ENCODE data around the gene CALN1.
"Not testable (repeated sequence)": the region's sequence is repeated elsewhere in the genome, so short reads cannot be mapped to it uniquely, and the experiment has no call there.

CALN1 gene

GRCh38 chr7:72412121-72412618 lies at the start of gene CALN1:
CALN1 (minus strand) TSS chr7:72412338.
- not testable (repeated sequence) for DNase-seq (ENCODE audit: low read depth in 2 of 2)

- no peak for DNase-seq (ENCODE audit: low read depth in 2 of 2)
Measured at GRCh38 chr7:72453471-72453870, 41.3 kb upstream of the CALN1 start.

GRCh38 chr7:72447465-72448204 lies 35.5 kb upstream of the CALN1 start:
- DNase-seq (ENCODE audit: low read depth in 2 of 2) = no peak

GRCh38 chr7:72446591-72447462 lies 34.7 kb upstream of the CALN1 start:
- no peak for DNase-seq (ENCODE audit: low read depth in 2 of 2)

- no peak for DNase-seq (ENCODE audit: low read depth in 2 of 2)
Measured at GRCh38 chr7:72446131-72446530, 34.0 kb upstream of the CALN1 start.

- no peak for DNase-seq (ENCODE audit: low read depth in 2 of 2)
Measured at GRCh38 chr7:72445580-72445979, 33.4 kb upstream of the CALN1 start.

- no peak for DNase-seq (ENCODE audit: low read depth in 2 of 2)
Measured at GRCh38 chr7:72445075-72445474, 32.9 kb upstream of the CALN1 start.

- DNase-seq (ENCODE audit: low read depth in 2 of 2) = no peak
Measured at GRCh38 chr7:72444026-72444776, 32.1 kb upstream of the CALN1 start.

- no peak for DNase-seq (ENCODE audit: low read depth in 2 of 2)
Measured at GRCh38 chr7:72441791-72442190, 29.7 kb upstream of the CALN1 start.

- DNase-seq (ENCODE audit: low read depth in 2 of 2) = no peak
Measured at GRCh38 chr7:72438491-72438890, 26.4 kb upstream of the CALN1 start.

GRCh38 chr7:72437610-72438009 lies 25.5 kb upstream of the CALN1 start:
- no peak for DNase-seq (ENCODE audit: low read depth in 2 of 2)

- no peak for DNase-seq (ENCODE audit: low read depth in 2 of 2)
Measured at GRCh38 chr7:72437061-72437585, 25.0 kb upstream of the CALN1 start.

GRCh38 chr7:72435925-72436480 lies 23.9 kb upstream of the CALN1 start:
- no peak for DNase-seq (ENCODE audit: low read depth in 2 of 2)

- no peak for DNase-seq (ENCODE audit: low read depth in 2 of 2)
Measured at GRCh38 chr7:72435366-72435765, 23.2 kb upstream of the CALN1 start.

GRCh38 chr7:72430531-72430930 lies 18.4 kb upstream of the CALN1 start:
- DNase-seq (ENCODE audit: low read depth in 2 of 2) = no peak

- DNase-seq (ENCODE audit: low read depth in 2 of 2) = no peak
Measured at GRCh38 chr7:72429316-72429715, 17.2 kb upstream of the CALN1 start.

- DNase-seq (ENCODE audit: low read depth in 2 of 2) = no peak
Measured at GRCh38 chr7:72416846-72417245, 4.7 kb upstream of the CALN1 start.

GRCh38 chr7:72415586-72415985 lies 3.4 kb upstream of the CALN1 start:
- no peak for DNase-seq (ENCODE audit: low read depth in 2 of 2)

GRCh38 chr7:72413886-72414285 lies 1.7 kb upstream of the CALN1 start:
- no peak for DNase-seq (ENCODE audit: low read depth in 2 of 2)

GRCh38 chr7:72413290-72413689 lies 1.2 kb upstream of the CALN1 start:
- no peak for DNase-seq (ENCODE audit: low read depth in 2 of 2)

- DNase-seq (ENCODE audit: low read depth in 2 of 2) = no peak
Measured at GRCh38 chr7:72411419-72411818, 719 bp downstream of the CALN1 start.

- DNase-seq (ENCODE audit: low read depth in 2 of 2) = no peak
Measured at GRCh38 chr7:72409638-72410015, 2.5 kb downstream of the CALN1 start.
